Measurements from ENCODE around the gene EIF2B5. TPM values are rescaled to one million over a fixed set of nuclear protein-coding genes. Genes with fewer than 3 reads are reported as not detected.
"Not testable (repeated sequence)": the region's sequence is repeated elsewhere in the genome, so short reads cannot be mapped to it uniquely, and the experiment has no call there.

The EIF2B5 gene
- total RNA-seq, 6 experiments from 2014 or later, result 27.5 to 33.1 (median 31.4) TPM

DNA sequence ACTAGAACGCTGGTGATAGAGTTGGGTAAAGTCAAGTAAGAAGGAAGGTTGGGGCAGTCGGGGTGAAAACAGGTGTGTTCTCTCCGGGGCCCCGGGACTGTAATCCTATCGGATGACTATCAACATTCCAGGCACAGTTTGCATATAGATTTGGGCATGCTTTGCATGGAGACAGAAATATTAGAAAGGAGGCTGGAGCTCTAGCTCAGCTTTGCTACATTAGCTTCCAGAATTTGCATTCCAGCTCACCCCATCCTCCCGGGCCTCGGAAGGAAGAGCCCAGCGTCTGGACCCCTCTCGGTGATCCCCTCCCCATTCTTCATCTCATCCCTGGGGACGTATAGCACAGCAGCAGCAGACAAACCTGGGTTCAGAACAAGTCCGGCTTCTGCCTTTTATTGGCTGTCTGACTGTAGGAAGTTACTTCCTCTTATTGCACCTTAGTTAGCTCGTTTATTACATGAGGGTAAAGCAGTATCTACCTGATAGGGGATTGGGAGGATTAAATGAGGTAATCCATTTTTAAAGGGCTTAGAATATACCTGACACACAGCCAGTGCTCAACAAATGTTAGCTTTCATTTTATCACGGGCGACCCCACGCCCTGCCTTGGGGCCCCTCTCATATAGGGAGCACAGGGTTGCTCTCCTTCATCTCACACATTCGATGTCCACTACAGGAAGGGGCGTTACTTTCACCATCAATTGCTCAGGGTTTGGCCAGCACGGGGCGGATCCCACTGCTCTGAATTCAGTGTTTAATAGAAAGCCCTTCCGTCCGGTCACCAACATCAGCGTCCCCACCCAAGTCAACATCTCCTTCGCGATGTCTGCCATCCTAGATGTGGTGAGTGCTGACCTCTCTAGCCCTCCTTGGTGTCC is 35.1 kb upstream of the EIF2B5 start:
- Mint-ChIP-seq H3K4me3 (no peak overlapping the region), H3K27ac (no peak overlapping the region), H3K36me3 (ENCODE audit: low read depth) (no peaks in the 10 kb centered on the region), H3K9me3 (no peaks in the 10 kb centered on the region), H3K4me1 (ENCODE audit: low read depth) (peaks cover 7% of the 10 kb centered on the region; the same call in 1 of the 2 replicates), H3K27me3 (ENCODE audit: insufficient read depth) (peaks cover 13% of the 10 kb centered on the region)
- no peak for DNase-seq
- TF ChIP-seq, protein P1, sequence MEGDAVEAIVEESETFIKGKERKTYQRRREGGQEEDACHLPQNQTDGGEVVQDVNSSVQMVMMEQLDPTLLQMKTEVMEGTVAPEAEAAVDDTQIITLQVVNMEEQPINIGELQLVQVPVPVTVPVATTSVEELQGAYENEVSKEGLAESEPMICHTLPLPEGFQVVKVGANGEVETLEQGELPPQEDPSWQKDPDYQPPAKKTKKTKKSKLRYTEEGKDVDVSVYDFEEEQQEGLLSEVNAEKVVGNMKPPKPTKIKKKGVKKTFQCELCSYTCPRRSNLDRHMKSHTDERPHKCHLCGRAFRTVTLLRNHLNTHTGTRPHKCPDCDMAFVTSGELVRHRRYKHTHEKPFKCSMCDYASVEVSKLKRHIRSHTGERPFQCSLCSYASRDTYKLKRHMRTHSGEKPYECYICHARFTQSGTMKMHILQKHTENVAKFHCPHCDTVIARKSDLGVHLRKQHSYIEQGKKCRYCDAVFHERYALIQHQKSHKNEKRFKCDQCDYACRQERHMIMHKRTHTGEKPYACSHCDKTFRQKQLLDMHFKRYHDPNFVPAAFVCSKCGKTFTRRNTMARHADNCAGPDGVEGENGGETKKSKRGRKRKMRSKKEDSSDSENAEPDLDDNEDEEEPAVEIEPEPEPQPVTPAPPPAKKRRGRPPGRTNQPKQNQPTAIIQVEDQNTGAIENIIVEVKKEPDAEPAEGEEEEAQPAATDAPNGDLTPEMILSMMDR (IDR thresholded peaks at IDR 0.05), result no peak

DNA sequence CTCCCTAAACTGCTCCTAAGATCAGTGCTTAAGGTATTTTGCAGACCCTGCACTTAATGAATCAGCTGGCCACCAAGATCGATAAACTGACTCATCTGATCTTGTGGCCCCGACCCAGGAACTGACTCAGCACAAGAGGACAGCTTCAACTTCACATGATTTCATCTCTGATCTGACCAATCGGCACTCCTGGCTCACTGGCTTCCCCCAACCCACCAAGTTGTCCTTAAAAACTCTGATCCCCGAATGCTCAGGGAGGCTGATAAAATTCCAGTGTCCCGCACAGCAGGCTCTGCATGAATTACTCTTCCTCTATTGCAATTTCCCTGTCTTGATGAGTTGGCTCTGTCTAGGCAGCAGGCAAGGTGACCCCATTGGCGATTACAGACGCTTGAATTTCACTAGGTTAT is 24.8 kb upstream of the EIF2B5 start:
- peaks cover 12% of the 10 kb centered on the region for H3K27me3 Mint-ChIP-seq (ENCODE audit: insufficient read depth)
- no peaks in the 10 kb centered on the region for H3K36me3 Mint-ChIP-seq (ENCODE audit: low read depth)
- no peaks in the 10 kb centered on the region for H3K9me3 Mint-ChIP-seq
- peaks cover 12% of the 10 kb centered on the region for H3K4me1 Mint-ChIP-seq (ENCODE audit: low read depth)
- peak overlapping the region; percentile 63 for H3K4me3 Mint-ChIP-seq
- peak; percentile 49 for DNase-seq
- TF ChIP-seq, protein P1 (IDR thresholded peaks at IDR 0.05), result no peak
- H3K27ac Mint-ChIP-seq, result no peak overlapping the region

DNA sequence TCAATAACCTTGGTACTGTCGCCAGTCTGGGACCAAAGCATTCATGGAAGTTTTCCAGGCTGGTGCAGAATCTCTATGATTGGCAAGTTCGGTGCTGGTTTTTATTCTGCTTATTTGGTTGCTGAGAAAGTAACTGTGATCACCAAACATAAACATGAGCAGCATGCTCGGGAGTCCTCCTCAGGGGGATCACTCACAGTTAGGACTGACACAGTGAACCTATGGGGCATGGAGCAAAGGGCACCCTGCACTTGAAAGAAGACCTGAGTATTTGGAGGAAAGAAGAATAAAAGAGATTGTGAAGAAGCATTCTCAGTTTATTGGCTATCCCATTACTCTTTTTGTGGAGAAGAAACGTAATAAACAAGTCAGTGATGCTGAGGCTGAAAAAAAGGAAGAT is 19.1 kb upstream of the EIF2B5 start:
- Mint-ChIP-seq H3K4me1 (ENCODE audit: low read depth) (peaks cover 1% of the 10 kb centered on the region; the same call in 1 of the 2 replicates), H3K27me3 (ENCODE audit: insufficient read depth) (peaks cover 21% of the 10 kb centered on the region), H3K4me3 (no peak overlapping the region), H3K36me3 (ENCODE audit: low read depth) (no peaks in the 10 kb centered on the region), H3K27ac (no peak overlapping the region), H3K9me3 (no peaks in the 10 kb centered on the region)
- TF ChIP-seq, protein P1 (IDR thresholded peaks at IDR 0.05), result no peak
- DNase-seq, result no peak

DNA sequence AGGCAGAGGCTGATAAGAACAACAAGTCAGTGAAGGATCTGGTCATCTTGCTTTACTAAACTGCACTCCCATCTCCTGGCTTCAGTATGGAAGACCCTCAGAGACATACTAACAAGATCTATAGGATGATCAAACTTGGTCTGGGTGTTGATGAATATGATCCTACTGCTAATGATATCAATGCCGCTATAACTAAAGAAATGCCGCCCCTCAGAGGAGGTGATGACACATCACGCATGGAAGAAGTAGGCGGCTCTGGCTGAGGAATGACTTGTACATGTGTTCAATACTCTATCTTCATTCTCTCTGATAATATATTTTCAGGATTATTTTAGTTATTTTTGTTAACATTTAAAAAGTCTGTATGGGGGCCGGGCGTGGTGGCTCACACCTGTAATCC is 17.5 kb upstream of the EIF2B5 start:
- peaks cover 20% of the 10 kb centered on the region for H3K27me3 Mint-ChIP-seq (ENCODE audit: insufficient read depth)
- no peak overlapping the region for H3K27ac Mint-ChIP-seq
- no peaks in the 10 kb centered on the region for H3K36me3 Mint-ChIP-seq (ENCODE audit: low read depth)
- no peaks in the 10 kb centered on the region for H3K4me1 Mint-ChIP-seq (ENCODE audit: low read depth)
- TF ChIP-seq, protein P1 (IDR thresholded peaks at IDR 0.05), result no peak
- H3K9me3 Mint-ChIP-seq, result no peaks in the 10 kb centered on the region
- no peak overlapping the region for H3K4me3 Mint-ChIP-seq
- no peak for DNase-seq

DNA sequence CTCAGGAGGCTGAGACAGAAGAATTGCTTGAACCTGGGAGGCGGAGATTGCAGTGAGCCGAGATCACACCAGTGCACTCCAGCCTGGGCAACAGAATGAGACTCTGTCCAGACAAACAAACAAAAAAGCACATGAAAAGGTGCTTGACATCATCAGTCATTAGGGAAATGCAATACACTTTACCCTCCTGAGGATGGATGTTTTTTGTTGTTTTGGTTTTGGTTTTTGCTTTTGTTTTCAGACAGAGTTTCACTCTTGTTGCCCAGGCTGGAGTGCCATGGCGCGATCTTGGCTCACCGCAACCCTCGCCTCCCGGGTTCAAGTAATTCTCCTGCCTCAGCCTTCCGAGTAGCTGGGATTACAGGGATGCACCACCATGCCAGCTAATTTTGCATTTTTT is 14.1 kb upstream of the EIF2B5 start:
- not testable (repeated sequence) for H3K36me3 Mint-ChIP-seq (ENCODE audit: low read depth); H3K4me1 Mint-ChIP-seq (ENCODE audit: low read depth); H3K27ac Mint-ChIP-seq; DNase-seq; H3K27me3 Mint-ChIP-seq (ENCODE audit: insufficient read depth); H3K4me3 Mint-ChIP-seq; H3K9me3 Mint-ChIP-seq

DNA sequence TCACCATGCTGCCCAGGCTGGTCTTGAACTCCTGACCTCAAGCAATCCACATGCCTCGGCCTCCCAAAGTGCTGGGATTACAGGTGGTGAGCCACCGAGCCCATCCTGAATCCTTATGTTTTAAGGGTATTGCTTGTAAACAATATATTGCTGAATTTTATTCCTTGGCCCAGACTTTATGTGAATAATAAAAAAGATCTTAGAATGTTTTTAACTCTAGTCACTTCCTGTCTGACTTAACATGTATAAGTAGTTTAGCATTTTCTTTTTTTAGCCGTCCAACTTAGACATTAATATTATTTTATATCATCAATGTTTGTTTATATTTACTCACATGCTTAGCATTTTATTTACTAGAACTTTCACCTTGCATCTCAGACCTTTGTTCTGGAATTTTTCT is 9.2 kb upstream of the EIF2B5 start:
- no peaks in the 10 kb centered on the region for H3K9me3 Mint-ChIP-seq
- no peaks in the 10 kb centered on the region for H3K36me3 Mint-ChIP-seq (ENCODE audit: low read depth)
- no peak overlapping the region for H3K4me3 Mint-ChIP-seq
- H3K4me1 Mint-ChIP-seq (ENCODE audit: low read depth), result peaks cover 21% of the 10 kb centered on the region
- TF ChIP-seq, protein P1 (IDR thresholded peaks at IDR 0.05), result no peak
- peak overlapping the region; percentile 61; the same call in 1 of the 2 replicates for H3K27ac Mint-ChIP-seq
- DNase-seq, result peak; percentile 6
- H3K27me3 Mint-ChIP-seq (ENCODE audit: insufficient read depth), result no peaks in the 10 kb centered on the region
